Activated T-cell treated with anti-CD3 and anti-CD28 coated beads, Interleukin-2, amount 50 U/mL, for 24 hours (primary cell): ENCODE results near the gene SMG6.
A peak's percentile ranks its signal among the peaks of the same experiment; 100 is the strongest.

Experiments
- DNase-seq: peaks from one replicate; pipeline ENCODE4 v3.0.0-alpha.2; 2020
- H3K27ac Mint-ChIP-seq: 2 replicates; pipeline ENCODE4 v1.8.0; 2020; ENCODE audit warnings: mild to moderate bottlenecking, mixed read lengths
- H3K27me3 Mint-ChIP-seq: 2 replicates; pipeline ENCODE4 v1.8.0; 2020; ENCODE audit warnings: mixed read lengths
- H3K36me3 Mint-ChIP-seq: 2 replicates; pipeline ENCODE4 v1.8.0; 2020; ENCODE audit warnings: low read depth, mixed read lengths
- H3K4me1 Mint-ChIP-seq: 2 replicates; pipeline ENCODE4 v1.8.0; 2020; ENCODE audit warnings: low read depth, mixed read lengths
- H3K4me3 Mint-ChIP-seq: 2 replicates; pipeline ENCODE4 v1.8.0; 2020; ENCODE audit warnings: mild to moderate bottlenecking, moderate library complexity, mixed read lengths
- H3K9me3 Mint-ChIP-seq: 2 replicates; pipeline ENCODE4 v1.8.0; 2020; ENCODE audit warnings: mixed read lengths

SMG6 gene

DNA sequence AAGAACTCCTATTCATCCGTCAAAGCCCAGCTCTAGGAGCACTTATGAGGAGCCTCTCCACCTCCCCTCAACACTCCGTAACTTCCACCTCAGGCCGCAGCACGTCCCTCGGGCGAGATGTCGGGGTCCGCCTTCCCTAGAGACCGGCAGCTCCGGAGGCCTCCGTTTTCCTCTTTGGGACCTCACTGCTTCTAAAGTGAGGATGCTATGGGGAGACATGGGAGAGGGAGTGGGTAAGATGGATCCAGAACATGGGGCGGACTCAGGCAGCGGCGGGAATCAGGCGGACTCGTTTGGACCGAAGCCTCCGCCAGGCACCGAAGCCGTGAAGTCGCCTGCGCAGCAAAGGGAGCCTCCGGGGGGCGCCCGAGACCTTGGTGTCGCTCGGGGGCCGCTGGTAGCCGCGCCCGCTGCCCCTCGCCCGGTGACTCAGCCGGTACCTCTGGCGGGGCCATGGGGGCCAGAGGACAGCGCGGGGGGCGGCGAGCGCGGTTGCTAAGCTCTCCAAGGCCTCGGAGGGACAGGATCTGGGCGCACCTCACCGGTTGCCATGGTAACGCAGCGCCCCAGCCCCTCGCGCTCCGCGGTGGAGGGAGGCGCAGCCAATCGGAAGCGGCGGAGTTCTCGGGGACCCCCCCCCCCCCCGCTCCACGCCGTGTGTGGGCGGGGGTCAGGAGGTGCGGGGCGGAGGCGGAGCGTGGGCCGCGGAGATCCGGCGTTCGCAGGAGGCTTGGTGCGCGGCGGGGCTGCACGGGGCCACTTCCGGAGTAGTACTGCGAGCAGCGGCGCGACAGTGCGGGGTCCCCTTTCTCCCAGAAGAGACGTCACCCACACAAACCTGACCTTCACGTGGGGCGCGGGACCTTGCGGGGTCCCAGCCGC, 250.0 kb downstream of the SMG6 start:
- H3K4me3 Mint-ChIP-seq, result peak overlapping the region; percentile 73
- peaks cover 37% of the 10 kb centered on the region for H3K4me1 Mint-ChIP-seq
- H3K9me3 Mint-ChIP-seq, result no peaks in the 10 kb centered on the region
- peak; percentile 85 for DNase-seq
- peak overlapping the region; percentile 75 for H3K27ac Mint-ChIP-seq
- H3K36me3 Mint-ChIP-seq, result peaks cover 8% of the 10 kb centered on the region
- H3K27me3 Mint-ChIP-seq, result peaks cover 16% of the 10 kb centered on the region

DNA sequence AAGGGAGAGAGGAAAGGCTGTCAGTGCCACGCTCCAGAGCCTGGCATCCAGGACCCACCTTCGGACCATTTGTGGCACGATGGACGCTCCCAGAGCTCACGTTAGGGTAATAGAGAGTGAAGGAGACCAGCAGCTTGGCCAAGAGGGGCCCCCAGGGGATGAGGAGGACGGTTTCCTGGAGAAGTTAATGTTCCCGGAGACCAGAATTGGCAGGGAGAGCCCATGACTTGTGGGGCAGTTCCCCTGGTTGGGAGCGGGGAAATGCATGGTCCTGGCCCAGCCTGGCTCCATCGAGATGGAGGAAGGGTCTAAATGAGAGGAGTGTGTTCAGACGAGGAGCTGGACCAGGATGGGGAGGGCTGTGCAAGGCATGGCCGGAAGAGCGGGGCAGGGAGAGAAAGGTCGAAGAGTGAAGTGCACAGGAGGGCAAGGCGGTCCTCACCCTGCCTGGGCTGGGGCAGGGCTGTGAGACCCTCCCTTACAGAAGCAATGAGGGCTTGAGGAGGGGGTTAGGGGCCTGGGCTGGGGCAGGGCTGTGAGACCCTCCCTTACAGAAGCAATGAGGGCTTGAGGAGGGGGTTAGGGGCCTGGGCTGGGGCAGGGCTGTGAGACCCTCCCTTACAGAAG, 251.5 kb downstream of the SMG6 start:
- no peak overlapping the region for H3K27ac Mint-ChIP-seq
- H3K36me3 Mint-ChIP-seq, result peaks cover 3% of the 10 kb centered on the region
- H3K4me1 Mint-ChIP-seq, result peaks cover 35% of the 10 kb centered on the region
- no peaks in the 10 kb centered on the region for H3K9me3 Mint-ChIP-seq
- no peak overlapping the region for H3K4me3 Mint-ChIP-seq
- H3K27me3 Mint-ChIP-seq, result peaks cover 17% of the 10 kb centered on the region
- DNase-seq, result no peak

DNA sequence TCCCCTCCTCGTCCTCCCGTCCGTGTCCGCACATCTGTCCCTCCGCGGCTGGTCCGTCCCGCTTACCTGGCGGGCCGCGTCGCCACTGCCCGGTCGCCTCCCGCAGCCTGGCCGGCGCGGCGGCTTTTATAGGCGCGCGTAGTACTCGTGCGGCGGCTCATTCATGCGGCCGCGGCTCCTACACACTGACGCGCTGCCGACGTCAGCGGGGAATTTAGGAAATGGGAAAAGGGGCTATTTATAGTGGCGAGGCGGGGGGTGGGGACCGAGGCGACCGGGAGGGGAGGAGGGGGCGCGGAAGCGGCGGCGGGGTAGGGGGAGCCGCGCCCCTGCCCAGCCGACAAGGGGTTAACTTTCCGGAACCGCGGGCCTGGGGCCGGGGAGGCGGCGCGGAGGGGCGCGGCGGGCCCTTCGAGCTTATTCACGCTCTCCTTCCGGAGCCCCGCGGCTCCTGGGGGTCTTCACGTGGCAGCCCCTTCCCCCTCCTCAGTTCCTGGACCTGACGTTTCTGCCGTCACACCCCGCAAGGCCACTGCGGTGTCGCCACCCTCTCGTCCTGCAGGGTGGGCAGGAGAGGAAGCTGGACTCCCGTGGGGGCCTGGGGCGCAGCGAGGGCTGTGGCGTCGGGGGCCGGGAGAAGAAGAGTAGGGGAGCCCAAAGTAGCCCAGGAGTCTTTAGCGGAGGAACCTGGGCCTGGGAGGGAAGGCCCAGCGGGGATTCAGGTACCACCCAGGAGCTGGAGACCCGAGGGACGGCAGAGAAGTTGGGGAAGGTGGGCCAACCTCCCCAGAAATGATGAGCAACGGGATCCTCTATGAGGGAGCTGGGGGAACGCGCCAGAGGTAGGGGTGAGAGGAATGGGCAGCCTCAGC, 252.3 kb downstream of the SMG6 start:
- Mint-ChIP-seq H3K9me3 (no peaks in the 10 kb centered on the region), H3K4me3 (peak overlapping the region; percentile 50), H3K36me3 (no peaks in the 10 kb centered on the region), H3K4me1 (peaks cover 33% of the 10 kb centered on the region), H3K27ac (no peak overlapping the region), H3K27me3 (peaks cover 17% of the 10 kb centered on the region)
- no peak for DNase-seq

DNA sequence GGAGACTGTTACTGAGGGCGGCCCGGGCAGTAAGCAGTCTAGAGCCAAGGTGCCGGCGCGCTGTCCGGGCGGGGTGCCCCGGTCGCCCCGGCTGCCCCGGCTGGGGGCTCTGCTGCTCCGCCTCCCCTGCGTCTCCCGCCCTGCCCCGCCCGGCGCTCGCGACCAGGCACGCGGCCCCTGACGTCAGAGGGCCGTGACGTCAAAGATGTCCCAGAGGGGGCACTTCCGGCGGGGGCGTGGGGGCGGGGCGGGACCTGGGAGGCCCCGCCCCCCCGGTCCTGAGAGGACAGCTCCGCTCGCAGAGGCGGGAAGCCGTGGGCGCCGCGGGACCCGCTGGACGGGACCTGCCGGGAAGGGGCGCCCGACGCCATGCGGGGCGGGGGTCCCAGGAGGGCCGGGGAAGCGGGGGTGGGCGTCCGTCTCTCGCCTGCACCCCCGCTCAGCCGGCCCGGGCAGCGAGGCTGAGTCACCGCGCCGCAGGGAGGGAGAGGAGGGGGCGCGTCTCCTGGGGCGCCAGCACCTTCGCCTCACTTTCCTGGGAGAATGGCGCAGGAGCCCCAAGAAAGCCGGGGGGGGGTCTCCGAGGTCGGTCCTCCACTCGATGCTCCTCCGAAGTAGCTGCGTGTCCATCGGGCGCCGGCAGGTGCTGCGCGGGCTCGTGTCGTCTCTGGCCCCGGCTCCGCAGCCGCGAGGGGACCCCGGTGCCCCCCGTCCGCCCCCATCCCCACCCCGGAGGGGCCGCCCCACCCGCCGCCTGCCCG, 253.1 kb downstream of the SMG6 start:
- H3K9me3 Mint-ChIP-seq, result no peaks in the 10 kb centered on the region
- peaks cover 33% of the 10 kb centered on the region for H3K4me1 Mint-ChIP-seq
- no peak overlapping the region for H3K4me3 Mint-ChIP-seq
- no peaks in the 10 kb centered on the region for H3K36me3 Mint-ChIP-seq
- DNase-seq, result peak; percentile 86
- H3K27me3 Mint-ChIP-seq, result peaks cover 17% of the 10 kb centered on the region
- no peak overlapping the region for H3K27ac Mint-ChIP-seq

DNA sequence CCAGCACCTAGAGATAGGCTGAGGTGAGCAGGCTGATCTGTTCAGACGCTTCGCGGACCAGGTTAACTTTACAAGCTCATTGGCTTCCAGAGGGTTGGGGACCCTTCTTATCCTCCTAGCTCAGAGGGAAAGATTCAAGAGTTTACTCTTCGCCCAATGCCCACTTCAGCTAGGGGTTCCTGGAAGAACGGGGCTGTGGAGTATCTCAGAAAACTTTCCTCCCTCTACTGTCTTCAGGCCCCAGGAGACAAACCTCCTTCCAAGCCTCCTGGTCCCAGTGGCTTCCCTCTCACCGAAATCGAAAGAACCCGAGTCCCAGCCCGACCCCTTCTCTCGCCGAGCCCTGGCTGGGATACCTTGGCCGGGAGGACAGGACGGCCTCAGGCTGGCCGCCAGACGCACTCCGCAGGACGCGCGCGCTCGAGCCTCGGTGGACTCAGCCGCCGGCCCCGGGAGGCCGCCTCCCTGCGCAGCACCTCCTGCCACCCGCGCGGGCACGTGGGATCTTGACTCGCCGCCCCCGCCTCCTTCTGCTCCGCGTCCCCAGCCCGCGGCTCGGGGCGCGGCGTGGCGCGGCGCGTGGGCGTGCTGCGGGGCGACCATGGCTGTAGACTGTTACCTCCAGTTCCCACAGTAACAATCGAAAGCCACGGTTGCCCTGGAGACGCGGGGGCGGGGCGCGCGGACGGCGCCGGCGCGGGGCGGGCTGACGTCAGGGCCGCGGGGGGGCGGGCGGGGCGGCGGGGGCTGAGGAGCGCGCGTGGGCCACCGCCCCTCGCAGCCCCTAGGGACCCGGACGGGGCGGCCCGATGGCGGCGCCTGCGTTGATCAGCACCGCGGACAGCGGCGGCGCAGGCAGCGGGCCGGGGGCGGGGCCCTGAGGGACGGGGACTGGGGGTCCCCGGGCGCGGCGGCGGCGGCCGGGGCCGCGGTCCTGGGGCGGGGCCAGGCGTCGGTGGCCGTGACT, 254.0 kb downstream of the SMG6 start:
- peaks cover 17% of the 10 kb centered on the region for H3K27me3 Mint-ChIP-seq
- peak overlapping the region; percentile 74 for H3K4me3 Mint-ChIP-seq
- peaks cover 7% of the 10 kb centered on the region for H3K36me3 Mint-ChIP-seq
- peak; percentile 92 for DNase-seq
- H3K4me1 Mint-ChIP-seq, result peaks cover 34% of the 10 kb centered on the region
- peak overlapping the region; percentile 69 for H3K27ac Mint-ChIP-seq
- H3K9me3 Mint-ChIP-seq, result no peaks in the 10 kb centered on the region

DNA sequence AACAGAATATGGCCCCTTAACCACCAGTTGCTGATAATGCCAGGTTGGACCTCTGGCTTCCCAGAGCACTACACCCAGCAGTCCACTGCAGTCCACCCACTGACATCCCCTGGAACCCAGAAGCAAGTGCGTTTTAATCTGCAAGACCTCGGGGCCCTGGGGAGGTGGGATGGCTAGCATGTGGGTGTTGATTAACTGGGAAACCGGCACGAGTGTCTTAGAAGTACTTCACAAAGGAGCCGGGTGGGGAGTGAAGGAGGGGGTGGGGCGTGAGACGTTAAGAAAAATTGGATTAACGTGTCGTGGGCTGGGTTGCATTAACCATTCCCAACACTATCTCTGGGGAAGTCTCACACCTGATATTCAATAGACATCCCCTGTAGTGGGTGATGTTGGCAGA, 254.8 kb downstream of the SMG6 start:
- H3K9me3 Mint-ChIP-seq, result no peaks in the 10 kb centered on the region
- peaks cover 33% of the 10 kb centered on the region for H3K4me1 Mint-ChIP-seq
- H3K27ac Mint-ChIP-seq, result no peak overlapping the region
- DNase-seq, result no peak
- H3K4me3 Mint-ChIP-seq, result peak overlapping the region; percentile 74
- H3K36me3 Mint-ChIP-seq, result peaks cover 13% of the 10 kb centered on the region
- peaks cover 17% of the 10 kb centered on the region for H3K27me3 Mint-ChIP-seq

DNA sequence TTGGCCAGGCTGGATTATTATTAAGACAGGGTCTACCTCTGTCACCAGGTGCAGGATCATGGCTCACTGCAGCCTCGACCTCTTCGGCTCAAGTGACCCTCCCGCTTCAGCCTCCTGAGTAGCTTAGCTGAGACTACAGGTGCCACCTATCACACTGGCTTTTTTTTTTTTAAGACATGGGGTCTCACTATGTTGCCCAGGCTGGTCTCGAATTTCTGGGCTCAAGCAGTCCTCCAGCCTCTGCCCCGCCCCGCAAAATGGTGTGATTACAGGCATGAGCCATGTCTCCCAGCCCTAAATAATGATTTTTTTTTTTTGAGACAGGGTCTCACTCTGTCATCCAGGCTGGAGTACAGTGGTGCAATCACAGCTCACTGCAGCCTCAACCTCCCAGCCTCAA, 256.0 kb downstream of the SMG6 start:
- Mint-ChIP-seq H3K36me3 (peaks cover 25% of the 10 kb centered on the region), H3K4me3 (no peak overlapping the region), H3K9me3 (no peaks in the 10 kb centered on the region), H3K27ac (no peak overlapping the region), H3K27me3 (peaks cover 12% of the 10 kb centered on the region), H3K4me1 (peaks cover 37% of the 10 kb centered on the region)
- DNase-seq, result no peak

DNA sequence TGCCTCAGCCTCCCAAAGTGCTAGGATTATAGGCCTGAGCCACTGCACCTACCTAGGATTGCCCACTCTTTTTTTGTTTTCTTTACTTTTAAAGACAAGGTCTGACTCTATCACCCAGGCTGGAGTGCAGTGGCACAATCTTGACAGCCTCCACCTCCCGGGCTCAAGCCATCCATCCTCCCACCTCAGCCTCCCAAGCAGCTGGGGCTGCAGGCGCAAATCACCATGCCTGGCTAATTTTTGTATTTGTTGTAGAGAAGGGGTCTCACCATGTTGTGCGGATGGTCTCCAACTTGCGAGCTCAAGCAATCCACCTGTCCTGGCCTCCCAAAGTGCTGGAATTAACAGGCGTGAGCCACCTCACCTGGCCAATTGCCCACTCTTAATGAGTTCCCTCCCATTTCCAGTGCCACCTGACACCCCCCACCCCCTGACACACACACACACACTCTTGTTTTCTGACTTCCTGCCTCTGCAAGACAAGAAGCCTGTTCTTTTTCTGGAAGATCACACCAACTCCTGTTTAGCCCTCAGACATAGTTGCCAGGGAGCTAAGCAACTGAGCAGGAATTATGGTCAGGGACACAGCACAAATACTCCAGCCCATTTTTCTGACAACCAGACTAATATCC, 259.2 kb downstream of the SMG6 start:
- no peak overlapping the region for H3K4me3 Mint-ChIP-seq
- H3K27me3 Mint-ChIP-seq, result peaks cover 3% of the 10 kb centered on the region
- H3K27ac Mint-ChIP-seq, result peak overlapping the region; percentile 74
- H3K4me1 Mint-ChIP-seq, result peaks cover 36% of the 10 kb centered on the region
- peaks cover 46% of the 10 kb centered on the region for H3K36me3 Mint-ChIP-seq
- no peak for DNase-seq
- no peaks in the 10 kb centered on the region for H3K9me3 Mint-ChIP-seq

DNA sequence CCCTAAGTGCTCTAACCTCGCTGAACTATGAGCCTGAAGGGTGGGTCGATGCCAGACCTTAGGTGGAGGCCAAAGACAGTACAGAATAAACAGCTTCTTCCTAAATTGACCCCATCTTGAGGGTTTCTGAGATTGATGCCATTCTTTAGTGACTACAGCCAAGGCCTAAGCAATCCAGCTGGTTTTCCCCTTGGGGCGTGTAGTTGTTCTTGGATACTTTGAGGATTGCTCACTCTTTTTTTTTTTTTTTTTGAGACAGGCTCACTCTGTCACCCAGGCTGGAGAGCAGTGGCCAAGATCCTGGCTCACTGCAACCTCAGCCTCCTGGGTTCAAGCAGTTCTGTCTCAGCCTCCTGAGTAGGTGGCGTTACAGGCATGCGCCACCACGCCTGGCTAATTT, 259.8 kb downstream of the SMG6 start:
- Mint-ChIP-seq H3K9me3 (no peaks in the 10 kb centered on the region), H3K27me3 (peaks cover 3% of the 10 kb centered on the region), H3K36me3 (peaks cover 46% of the 10 kb centered on the region), H3K27ac (peak overlapping the region; percentile 96), H3K4me1 (peaks cover 30% of the 10 kb centered on the region), H3K4me3 (peak overlapping the region; percentile 88)
- DNase-seq, result no peak

DNA sequence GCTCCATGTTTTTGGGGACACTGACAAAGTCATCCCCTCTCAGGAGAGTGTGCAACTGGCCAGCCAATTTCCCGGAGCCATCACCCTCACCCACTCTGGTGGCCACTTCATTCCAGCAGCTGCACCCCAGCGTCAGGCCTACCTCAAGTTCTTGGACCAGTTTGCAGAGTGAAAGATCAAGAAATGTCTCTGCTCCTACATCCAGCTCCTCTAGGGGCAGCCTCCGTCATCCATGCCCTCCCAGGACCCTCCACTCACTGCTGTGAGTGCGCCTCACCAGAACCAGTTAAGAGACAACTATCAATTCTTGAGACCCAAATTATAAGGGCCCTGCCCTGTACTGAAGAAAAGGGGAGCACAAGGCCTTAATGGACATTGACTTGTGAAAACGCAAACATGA, 260.7 kb downstream of the SMG6 start:
- H3K36me3 Mint-ChIP-seq, result peaks cover 54% of the 10 kb centered on the region
- H3K4me3 Mint-ChIP-seq, result peak overlapping the region; percentile 88
- no peaks in the 10 kb centered on the region for H3K27me3 Mint-ChIP-seq
- no peaks in the 10 kb centered on the region for H3K9me3 Mint-ChIP-seq
- H3K4me1 Mint-ChIP-seq, result peaks cover 27% of the 10 kb centered on the region
- H3K27ac Mint-ChIP-seq, result peak overlapping the region; percentile 96
- no peak for DNase-seq

DNA sequence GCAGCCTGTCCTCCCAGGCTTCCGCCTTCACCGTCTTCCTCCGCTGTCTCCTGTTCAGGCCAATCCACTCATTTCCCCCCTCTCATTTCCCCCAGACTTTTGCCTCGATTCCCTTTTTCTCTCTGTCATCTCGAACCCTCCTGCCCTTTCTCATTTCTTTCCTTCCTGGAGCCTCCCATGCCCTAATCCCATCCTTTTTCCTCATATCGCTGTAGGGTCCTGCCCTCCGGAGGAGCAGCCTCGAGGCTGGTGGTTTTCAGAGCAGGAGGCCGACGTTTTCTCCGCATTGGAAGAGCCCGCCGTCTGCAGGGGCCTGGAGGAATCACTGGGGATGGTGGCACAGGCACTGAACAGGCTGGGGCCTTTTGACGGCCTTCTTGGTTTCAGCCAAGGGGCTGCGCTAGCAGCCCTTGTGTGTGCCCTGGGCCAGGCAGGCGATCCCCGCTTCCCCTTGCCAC, 261.2 kb downstream of the SMG6 start:
- DNase-seq, result no peak
- peaks cover 27% of the 10 kb centered on the region for H3K4me1 Mint-ChIP-seq
- peaks cover 59% of the 10 kb centered on the region for H3K36me3 Mint-ChIP-seq
- H3K27ac Mint-ChIP-seq, result peak overlapping the region; percentile 96
- H3K4me3 Mint-ChIP-seq, result peak overlapping the region; percentile 88
- no peaks in the 10 kb centered on the region for H3K27me3 Mint-ChIP-seq
- no peaks in the 10 kb centered on the region for H3K9me3 Mint-ChIP-seq

DNA sequence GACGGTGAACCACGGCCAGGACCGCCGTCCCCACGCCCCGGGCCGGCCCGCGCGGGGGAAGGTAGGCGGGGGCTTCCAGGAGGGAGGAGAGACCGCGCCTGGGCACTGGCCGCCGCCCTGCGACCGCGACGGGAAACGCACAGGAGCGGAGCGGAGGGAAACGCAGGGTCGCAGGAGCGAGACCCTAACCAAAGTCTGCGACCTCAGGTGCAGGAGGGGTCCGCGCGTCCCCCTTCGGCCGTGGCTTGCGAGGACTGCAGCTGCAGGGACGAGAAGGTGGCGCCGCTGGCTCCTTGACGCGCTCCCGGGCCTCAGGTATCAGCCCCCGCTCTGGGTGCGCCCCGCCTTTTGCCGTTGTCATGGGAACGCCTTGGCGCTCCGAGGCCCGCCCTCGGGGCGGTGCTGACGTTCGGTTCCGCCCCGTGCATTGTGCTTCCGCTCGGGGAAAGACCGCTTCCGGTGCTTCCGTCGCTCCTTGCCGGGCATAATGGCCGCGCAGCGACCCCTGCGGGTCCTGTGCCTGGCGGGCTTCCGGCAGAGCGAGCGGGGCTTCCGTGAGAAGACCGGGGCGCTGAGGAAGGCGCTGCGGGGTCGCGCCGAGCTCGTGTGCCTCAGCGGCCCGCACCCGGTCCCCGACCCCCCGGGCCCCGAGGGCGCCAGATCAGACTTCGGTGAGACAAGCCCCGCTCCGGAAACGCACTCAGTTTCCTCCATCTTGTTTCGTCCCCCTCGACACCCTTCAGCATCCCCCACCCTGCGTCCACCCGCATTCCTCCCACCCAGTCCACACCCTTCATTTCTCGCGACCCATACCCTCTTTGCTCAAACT, 261.8 kb downstream of the SMG6 start, which contains the start of gene OVCA2:
Gene OVCA2 (plus strand): TSS at position 462 of the 829 bp plus-strand sequence. CDS start 26 bp downstream, at position 488.
- no peaks in the 10 kb centered on the region for H3K9me3 Mint-ChIP-seq

More for the DNA sequence above, 261.8 kb downstream of the SMG6 start, which contains the start of gene OVCA2:
- Mint-ChIP-seq H3K4me3 (peak within 1 kb of the TSS; percentile 88), H3K27ac (peak within 1 kb of the TSS; percentile 96), H3K27me3 (no peaks in the 10 kb centered on the region), H3K4me1 (peaks cover 27% of the 10 kb centered on the region), H3K36me3 (peaks cover 65% of the 10 kb centered on the region)
- peak; percentile 98 for DNase-seq
